Right renal cortex interstitium (tissue), 3 donors: ENCODE results near the gene CD8A. TPM values are rescaled to one million over a fixed set of nuclear protein-coding genes. Genes with fewer than 3 reads are reported as not detected.
"Not testable (repeated sequence)": the region's sequence is repeated elsewhere in the genome, so short reads cannot be mapped to it uniquely, and the experiment has no call there.

Source experiments
- DNase-seq, 3 donors: peaks; one replicate each; pipeline ENCODE4 v3.0.0-alpha.2; 2013; ENCODE audit warnings: low read depth in 3 of 3, low spot score in 2 of 3
- polyA plus RNA-seq, 3 donors: library from polyadenylated mRNA; unstranded; fragments of 120-200 nt; gene quantifications; one replicate each; pipeline ENCODE4 v1.2.1, GENCODE V29; 2013; ENCODE audit not compliant: insufficient read length in 3 of 3

Gene CD8A
- under 1 TPM; 0.18 to 0.26 (median 0.24) TPM for polyA plus RNA-seq

DNA sequence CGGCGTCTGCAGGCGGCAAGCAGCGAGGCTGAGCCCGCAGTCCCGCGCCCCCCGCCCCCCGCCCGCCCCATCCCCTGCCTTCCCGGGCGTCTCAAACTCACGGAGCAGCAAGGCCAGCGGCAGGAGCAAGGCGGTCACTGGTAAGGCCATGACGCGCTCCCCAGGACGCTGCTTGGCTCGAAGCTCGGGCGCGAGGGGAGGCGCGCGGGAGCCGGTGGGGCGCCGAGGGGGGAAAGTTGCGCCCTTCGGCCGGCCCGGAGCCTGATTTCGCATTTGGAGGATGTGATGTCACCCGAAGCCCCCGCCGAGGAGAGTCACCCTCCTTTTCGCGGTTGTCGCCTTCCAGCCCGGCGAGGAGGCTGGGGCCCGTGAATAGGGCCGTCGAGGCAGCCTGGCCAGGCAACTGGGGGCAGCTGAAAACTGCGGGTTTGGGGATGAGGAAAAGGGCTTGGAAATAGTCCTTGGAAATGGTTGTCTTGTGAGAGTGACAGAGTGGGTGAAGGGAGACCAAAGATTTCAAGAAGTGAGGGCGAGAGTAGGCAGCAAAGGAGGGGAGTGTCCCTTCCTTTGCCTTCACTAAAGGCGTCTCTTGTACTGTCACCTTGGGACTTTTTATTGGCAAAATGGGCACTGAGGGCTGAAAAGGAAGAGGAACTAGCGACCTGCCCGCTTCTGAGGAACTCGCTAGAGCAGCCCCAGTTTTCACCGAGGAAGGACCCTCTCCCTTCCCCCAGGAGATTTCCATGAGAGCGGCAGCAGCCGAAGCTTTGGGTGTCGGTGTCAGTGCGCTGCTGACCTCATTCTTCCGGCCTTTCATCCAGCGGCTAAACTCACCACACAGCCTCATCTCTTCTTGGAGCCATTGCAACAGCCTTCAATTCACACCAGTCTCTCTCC is at the start of gene CD8A:
TSS of gene CD8A (minus strand) at position 238 of the 897 bp plus-strand sequence. CDS start at position 150, 88 bp downstream.
- no peak for DNase-seq

DNA sequence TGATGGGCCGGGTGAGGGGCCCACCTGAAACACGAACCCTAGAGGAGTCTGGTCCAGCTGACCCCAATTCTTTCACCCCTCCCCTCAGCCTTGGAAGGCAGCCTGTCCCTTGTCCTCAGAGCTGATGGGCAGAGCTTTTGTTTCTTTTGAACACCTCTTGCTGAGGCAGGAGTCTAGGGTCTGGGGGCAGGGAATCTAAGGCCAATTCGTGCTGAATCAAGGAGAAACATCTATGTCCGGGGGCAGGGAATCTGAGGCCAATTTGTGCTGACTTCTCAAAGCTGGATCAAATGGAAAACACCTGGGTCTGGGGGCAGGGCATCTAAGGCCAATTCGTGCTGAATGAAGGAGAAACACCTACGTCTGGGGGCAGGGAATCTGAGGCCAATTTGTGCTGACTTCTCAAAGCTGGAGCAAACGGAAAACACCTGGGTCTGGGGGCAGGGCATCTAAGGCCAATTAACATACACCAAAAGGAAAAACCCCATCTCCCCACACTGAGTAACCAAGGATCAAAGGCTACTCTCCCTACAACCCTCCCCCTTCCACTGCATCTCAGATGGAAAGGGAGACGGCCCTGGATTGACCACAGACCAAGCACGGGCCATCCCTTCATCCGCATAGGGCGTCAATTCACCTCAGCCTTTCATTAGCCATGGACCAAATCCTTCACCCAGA is 49.3 kb upstream of the CD8A start:
- not testable (repeated sequence) for DNase-seq

DNA sequence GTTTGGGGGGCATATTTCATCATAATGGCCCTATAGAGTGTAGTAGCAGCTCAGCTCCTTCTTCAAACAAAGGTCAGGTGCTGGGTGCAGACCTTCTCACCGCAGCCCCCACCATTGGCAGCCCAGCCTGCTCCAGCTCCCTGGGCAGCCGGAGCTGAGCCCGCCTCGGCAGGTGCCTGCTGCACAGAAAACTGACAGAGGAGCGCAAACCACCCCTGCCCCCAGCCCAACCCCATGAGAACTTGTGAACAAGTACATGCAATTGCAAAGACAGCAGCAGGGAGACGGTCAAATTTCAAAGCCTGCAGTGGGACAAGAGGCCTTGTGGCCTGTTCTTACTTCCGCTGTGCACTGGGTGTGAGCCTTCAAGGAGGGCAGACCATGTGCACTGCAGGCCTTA is 48.7 kb upstream of the CD8A start:
- DNase-seq, result not testable (repeated sequence)

DNA sequence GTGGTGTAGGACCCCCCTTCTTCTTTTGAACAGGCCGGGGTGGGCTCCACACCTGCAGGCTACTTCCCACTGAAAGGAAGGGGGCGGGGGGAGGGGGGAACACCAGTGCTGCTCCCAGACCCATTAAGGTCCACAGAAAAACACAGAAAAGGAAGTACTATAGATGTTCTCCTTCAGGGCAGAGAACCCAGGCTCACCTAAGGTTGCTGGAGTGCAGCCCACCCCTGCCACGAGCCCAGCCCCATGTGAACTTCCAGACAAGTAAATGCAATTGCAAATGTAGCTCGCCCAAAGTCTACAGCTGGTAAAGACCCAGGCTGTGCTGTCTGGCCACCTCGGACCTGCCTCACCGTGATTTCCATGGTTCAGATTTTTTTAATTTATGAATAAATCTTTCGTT is 47.0 kb upstream of the CD8A start:
- DNase-seq, result not testable (repeated sequence)

DNA sequence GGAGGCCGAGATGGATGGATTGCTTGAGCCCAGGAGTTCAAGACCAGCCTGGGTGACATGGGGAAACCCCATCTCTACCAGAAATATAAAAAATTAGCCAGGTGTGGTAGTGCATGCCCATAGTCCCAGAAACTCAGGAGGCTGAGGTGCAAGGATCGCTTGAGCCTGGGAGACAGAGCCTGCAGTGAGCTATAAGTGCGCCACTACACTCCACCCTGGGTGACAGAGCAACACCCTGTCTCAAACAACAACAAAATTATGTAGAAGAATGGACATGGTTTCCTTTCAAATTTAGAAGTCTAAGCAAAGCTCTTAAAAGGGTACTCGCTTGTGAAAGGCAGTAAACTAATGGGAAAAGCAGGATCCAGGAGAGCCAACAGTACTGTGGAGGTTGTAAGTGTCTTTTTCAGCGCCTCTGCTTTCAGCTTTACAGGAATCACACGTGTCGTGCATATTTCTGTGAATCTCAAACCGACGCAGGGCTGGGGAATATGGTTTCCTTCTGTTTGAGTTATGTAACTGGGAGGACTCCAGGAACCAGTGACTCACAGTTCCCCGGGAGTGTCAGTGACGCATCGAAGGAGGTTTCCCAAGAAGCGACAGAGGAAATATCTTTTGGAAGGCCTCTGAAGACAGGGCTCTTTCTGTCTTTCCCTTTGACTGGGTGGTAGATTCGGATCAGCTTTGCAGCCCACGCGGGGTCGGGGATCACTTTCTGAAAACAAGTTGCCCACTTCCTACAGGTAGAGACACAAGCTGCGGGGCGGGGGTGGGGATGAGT is 46.4 kb upstream of the CD8A start:
- DNase-seq, result not testable (repeated sequence)

DNA sequence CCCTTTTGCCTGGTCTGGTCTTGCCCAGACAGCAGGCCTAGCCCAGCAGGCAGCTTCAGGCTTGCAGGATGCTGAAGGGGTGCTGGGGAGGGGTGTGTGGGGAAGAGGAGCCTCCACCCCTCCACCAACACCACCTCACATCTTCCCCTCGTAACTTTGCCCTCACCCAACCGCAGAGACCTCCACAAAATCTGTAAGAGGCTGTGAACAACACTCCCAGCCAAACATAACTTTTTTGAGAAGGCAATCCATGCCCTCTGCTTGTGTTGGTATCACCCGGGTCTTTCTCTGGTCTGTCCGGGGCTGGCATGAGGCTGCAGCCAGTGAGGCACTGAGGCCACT is 44.8 kb upstream of the CD8A start:
- not testable (repeated sequence) for DNase-seq

DNA sequence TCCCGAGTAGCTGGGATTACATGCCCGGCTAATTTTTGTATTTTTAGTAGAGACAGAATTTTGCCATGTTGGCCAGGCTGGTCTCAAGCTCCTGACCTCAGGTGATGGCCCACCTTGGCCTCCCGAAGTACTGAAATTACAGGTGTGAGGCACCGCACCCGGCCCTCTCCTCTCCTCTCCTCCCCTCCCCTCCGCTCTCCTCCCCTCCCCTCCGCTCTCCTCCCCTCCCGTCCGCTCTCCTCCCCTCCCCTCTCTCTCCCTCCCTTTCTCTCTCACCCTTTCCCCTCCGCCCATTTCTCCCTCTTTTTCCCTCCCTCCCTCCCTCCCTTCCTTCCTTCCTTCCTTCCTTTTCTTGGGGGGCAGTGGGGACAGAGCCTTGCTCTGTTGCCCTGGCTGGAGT is 42.6 kb upstream of the CD8A start:
- DNase-seq, result no peak

DNA sequence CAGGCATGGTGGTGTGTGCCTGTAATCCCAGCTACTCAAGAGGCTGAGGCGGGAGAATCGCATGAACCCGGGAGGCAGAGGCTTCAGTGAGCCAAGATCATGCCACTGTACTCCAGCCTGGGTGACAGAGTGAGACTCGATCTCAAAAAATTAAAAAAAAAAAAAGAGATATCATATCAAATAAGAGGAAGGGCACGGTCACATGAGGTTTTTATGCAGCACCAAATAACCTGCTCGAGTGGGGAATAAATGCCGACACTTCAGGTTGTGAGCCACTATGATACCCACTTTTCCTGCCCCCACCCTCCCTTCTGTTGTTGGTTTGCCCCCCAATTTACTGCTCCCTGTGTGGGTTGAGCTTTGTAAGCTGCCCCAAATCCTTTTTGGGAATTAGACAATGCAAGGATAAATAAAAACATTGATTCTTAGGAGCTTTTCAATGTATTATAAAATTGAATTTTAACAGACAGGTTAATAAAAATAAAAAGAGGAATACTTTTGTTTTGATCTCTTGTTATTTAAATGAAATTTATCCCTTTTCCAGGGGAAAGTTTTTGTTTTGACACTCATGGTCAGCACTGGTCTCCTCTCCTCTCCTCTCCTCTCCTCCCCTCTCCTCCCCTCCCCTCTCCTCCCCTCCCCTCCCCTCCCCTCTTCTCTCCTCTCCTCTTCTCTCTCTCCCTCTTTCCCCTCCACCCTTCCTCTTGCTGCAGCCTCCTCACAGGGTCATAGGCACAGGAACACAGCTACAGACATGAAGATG is 41.8 kb upstream of the CD8A start:
- DNase-seq, result no peak

DNA sequence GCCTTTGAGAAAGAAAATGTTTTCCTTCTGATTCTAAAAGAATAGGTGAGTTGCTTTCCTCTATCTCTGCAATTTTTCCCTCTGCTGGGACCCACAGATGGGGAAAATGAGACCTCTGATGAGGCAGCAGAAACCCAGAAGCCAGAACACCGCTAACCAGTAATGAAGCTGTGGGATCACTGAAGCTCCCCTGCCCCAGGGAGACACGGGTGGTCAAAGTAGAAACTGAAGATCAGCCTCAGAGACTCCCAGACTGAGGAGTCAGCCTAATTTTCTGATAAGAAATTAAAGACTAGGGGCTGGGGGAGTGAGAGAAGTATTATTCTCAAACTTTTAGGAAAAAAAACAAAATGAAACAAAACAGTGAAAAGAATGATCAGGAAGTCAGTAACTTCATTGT is 40.8 kb upstream of the CD8A start:
- DNase-seq, result no peak

DNA sequence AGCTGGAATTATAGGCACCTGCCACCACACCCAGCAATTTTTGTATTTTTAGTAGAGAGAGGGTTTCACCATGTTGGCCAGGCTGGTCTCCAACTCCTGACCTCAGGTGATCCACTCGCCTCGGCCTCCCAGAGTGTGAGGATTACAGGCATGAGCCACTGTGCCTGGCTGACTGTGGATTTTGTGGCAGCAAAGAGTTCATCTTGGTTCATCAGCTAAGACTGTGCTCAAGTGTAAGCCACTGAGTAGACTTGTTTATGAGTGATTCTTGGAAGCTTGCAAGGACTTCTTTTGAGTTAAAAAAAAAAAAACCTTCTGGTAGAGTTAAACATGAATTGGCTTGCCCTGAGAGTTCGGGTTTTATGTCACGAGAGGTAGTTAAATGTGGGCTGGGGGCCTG is 36.2 kb upstream of the CD8A start:
- no peak for DNase-seq

DNA sequence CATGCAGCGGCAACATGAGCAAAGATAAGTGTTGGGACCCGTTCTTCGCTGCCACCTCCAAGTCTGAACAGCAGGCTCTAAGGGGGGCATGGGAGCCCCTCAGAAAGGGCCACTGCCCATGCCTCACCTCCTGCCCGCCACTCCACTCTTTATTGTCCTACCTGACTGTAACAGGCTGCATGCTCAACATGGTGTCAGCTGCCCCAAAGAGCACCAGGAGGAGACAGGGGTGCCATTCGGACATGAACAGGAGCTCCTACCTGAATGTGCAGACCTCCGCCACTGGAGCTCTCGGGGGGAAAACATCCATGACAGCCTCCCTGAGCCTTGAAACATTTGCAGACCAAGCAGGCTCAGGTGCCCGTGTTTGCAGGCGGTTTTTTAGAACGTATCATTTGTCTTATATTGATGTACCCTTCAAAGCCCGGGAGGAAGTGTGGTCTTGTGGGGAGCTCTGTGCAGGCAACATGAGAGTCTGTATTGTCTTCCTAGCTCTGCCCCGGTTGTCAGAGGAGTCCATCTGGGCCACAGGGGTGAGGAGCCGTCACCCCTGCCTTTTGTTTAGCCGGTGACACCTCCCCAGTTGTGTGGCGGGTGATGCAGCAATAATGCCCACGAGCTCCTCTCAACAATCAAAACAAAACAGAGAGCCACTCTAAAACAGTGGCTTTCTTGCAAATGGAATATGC is 35.1 kb upstream of the CD8A start:
- DNase-seq, result no peak

DNA sequence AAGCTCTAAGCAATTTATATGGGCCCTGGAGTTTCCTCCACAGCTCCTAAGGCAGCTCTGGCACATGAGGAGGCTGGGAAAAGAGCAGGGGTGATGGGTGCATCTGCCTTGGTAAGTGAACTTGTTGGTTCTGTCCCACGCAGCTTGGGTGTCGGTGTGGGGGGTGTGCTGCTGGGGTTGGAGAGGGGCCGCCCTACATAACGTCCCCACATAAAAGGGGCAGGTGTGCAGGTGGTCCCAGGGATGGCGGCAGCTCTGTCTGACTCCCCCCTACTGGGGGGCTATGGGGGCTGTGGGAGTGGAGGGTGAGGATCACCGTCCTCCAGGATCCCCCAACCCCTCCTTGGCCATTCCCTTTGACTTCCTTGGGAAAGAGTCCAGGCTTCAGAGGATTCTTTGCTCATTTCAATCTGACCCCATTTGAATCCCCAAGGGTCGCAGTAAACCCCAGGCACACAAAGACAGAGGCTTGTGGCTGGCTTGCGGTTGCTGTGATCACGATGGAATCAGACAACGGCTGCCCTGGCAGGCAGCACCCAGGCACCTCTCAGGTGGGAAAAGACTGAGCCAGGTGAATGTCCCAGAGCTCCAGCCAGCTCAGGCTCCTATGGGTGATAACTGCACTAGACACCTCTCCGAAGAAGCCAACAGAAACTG is 34.5 kb upstream of the CD8A start:
- no peak for DNase-seq

DNA sequence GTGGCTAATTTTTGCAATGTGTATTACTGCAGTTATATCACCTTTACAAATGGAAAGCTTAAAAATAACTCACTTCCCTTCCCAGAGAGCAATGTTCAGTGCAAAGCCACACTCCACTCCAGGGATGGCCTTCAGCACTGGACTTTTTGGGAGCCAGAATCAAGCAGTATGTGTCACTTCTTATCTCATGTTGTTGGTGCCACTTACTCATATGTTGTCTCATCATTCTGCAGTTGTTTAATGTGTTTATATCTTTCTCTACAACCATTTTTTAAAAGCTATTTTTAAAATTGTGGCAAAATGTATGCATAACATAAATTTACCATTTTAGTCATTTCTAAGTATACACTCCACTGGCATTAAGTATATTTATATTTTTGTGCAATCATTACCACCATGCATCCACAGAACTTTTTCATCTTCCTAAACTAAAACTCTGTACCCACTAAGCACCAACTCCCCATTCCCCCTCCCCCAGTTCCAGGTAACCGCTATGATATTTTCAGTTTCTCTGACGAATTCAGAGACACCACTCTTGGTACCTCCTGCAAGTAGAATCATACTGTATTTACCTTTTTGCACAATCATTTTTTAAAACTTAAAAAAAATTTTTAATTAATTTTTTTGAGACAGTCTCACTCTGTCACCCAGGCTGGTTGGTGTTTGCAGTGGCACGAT is 32.1 kb upstream of the CD8A start:
- DNase-seq, result no peak

DNA sequence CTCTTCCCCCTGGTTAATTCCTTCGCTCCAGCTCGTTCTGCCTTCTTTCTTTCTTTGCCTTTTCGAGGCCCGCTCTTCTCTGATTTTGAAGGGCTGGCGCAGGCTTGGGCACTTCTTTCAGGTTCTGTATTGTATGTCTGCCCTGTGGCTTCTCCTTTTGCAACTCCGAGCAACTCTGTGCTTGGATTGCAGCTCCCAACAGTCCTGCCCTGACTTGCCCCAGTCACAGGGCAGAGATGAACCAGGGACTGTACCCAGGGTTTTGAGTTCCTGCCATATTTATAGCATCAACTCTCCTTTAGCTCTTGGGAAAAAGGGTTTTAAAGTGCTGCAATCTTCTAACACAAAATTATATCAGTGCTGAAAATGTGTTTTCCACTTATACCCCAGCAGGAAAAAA is 31.1 kb upstream of the CD8A start:
- DNase-seq, result no peak

DNA sequence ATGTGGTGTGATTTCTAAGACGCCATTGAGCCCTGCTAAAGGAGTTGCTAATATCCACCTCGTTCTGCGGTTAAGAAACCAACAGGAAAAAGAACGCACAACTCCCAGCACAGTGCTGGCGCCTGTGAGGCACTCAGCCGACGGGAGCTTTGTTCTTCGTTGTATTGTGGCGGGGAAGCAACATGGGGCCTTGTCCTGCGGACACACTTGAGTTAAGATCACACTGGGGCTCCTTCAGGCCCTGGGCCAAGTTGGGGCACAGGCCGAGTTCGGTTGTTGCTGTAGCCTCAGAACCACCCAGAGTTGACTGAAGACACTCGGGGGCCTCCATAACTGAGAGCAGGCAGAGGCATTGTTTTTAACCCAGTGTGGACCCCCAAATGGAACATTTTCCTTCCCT is 30.6 kb upstream of the CD8A start:
- no peak for DNase-seq

DNA sequence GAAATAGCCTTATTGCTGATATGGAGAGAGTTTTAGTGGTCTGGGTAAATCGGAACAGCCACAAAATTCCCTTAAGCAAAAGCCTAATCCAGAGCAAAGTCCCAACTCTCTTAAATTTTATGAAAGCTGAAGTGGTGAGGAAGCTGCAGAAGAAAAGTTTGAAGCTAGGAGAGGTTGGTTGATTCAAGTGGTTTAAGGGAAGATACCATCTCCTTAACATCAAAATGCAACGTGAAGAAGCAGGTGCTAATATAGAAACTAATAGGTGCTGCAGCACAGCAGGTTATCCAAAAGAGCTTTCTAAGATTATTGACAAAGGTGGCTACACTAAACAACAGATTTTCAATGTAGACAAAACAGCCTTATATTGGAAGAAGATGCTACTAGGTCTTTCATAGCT is 28.2 kb upstream of the CD8A start:
- DNase-seq, result no peak

DNA sequence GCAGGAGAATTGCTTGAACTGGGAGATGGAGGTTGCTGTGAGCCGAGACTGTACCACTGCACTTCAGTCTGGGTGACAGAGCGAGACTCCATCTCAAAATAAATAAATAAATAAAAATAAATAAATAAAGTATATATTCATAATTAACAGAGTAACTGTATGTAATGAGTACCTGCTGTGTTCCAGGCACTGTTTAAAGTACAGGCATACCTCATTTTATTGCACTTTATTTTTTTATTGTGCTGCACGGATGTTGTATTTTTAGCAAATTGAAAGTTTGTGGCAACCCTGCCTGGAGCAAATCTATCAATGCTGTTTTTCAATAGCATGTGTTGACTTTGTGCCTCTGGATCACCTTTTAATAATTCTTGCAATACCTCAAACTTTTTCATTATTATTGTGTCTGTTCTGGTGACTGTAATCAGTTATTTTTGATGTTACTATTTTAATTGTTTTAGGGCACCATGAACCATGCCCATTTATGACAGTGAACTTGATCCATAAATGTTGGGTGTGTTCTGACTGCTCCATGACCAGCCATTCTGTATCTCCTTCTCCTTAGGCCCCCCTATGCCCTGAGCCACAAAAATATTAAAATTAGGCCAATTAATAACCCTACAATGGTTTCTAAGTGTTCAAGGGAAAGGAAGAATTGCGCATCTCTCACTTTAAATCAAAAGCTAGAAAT is 27.5 kb upstream of the CD8A start:
- DNase-seq, result no peak

DNA sequence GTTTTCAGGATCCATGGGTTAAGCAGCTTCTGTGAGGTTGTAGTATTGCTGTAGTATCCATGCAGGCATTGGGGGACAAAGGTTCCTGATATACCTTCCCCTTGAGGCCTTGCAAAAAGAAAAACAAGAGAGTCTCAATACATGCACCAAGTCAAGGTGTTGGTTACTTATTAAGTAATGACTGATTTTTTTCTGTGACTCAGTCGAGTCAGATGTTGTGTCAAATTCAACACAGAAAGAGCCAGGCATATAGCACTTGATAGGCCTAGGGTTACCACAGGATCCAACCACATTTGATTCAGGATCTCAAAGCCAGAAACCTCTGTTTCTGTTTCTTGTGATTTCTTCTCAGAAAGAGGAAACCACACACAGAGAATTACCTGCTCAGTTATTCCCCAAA is 24.9 kb upstream of the CD8A start:
- no peak for DNase-seq
